ENCODE data around the gene PTPRA.
"Not testable (repeated sequence)": the region's sequence is repeated elsewhere in the genome, so short reads cannot be mapped to it uniquely, and the experiment has no call there.

The PTPRA gene

DNA sequence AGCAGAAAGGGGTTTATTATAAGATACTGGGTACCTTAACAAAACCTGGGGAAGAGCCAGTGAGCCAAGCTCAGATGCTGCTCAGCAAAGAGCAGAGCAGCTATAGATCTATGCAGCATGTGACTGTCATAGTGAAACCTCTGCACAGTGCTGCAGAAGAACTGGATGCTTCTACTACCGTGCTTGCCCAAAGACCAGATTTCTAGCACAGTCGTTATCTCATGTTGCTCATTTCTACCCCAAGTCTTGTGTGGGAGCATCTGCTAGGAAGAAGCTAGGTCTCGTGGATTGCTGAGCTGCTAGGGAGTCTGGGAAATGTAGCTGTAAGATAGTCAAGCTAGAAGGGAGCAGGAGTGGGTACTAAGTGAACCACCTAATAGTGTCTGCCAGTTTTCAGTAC is 138.5 kb downstream of the PTPRA start:
- DNase-seq: no peak

- DNase-seq: no peak
These were observed 140.5 kb downstream of the PTPRA start for GRCh38 chr20:3013771-3014170.

- no peak for DNase-seq
These were observed 140.9 kb downstream of the PTPRA start for GRCh38 chr20:3014179-3014578.

DNA sequence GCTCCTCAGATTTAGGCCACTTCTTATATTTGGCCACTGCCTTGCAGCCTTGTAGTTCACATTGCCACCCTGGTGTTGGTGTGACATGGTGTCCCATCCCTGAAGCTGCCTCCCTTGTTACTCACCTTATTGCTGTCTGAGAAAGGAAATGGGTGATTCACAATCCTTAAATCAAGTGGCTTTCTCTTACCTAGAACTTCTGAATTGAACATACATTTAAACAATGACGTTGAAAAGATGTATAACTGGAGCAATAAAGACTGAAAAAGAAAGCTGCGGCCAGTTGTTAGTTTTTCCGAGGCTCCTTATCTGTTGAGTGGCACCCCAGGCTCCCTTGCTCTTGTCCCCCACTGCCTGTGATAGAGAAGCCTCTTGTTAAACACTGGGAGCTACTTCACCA is 141.4 kb downstream of the PTPRA start:
- no peak for DNase-seq

DNA sequence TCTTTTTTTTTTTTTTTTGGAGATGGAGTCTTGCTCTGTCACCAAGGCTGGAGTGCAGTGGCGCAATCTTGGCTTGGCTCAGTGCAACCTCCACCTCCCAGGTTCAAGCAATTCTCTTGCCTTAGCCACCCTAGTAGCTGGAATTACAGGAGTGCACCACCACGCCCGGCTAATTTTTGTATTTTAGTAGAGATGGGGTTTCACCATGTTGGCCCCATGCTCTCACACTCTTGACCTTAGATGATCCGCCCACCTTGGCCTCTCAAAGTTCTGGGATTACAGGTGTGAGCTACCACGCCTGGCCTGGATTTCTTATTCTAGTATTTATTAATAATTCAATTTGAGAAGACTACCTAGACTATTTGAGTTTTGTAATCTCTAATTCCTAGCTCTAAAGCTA is 142.0 kb downstream of the PTPRA start:
- DNase-seq: not testable (repeated sequence)

DNA sequence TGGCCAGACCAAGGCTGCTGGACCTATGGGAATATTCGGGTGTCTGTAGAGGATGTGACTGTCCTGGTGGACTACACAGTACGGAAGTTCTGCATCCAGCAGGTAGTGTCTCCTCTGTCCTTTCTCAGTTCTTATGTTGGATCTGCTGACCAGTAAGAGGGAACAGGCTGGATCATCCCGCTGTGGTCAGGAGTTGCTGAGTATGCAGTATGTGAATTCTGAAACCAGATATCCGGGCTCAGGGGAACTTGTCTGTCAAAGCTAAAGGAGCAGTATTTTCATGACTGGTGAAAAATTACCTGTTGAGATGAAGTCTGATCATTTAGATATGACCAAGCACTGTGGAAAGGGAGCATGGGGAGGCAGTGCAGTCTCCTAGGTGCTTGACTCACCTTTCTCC is 148.0 kb downstream of the PTPRA start:
- DNase-seq: no peak

GRCh38 chr20:3021777-3022176 is 148.5 kb downstream of the PTPRA start:
- no peak for DNase-seq

DNA sequence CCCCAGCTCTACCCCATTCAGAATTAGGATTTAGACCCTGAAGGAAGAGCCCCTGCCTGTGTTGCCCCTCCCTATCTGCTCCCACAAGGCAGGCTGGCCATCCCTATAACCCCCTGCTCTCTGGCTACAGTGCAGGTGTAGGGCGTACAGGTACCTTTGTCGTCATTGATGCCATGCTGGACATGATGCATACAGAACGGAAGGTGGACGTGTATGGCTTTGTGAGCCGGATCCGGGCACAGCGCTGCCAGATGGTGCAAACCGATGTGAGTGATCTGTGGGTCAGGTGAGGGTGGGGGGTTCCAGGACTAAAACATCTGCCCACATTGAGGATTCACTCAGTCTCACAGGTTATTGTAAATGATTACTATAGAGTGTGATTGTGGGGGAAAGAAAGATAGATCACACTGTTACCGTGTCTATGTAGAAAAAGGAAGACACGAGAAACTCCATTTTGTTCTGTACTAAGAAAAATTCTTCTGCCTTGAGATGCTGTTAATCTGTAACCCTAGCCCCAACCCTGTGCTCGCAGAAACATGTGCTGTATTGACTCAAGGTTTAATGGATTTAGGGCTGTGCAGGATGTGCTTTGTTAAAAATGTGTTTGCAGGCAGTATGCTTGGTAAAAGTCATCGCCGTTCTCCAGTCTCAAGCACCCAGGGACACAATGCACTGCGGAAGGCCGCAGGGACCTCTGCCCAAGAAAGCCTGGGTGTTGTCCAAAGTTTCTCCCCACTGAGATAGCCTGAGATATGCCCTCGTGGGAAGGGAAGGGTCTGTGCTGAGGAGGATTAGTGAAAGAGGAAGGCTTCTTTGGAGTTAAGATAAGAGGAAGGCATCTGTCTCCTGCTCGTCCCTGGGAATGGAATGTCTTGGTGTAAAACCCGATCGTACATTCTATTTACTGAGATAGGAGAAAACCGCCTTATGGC is 149.5 kb downstream of the PTPRA start:
- not testable (repeated sequence) for DNase-seq

DNA sequence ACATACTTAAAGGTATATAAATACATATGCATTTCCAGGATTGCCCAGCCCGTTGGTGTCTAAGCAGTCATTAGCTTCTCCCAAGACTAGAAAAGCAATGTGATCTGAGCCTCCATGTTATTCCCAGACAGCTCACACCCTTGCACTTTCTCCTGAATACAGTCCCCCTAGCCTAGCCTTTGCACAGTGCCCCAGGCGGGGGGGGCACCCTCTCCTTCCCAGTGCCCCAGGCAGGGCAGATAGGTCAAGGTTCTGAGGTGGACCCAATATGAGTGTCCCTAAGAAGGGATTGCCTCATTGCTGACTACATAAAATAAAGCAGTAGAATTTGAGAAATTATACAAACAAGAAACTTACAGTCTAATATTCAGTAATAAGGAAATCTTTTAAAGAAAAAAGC is 154.7 kb downstream of the PTPRA start:
- no peak for DNase-seq

DNA sequence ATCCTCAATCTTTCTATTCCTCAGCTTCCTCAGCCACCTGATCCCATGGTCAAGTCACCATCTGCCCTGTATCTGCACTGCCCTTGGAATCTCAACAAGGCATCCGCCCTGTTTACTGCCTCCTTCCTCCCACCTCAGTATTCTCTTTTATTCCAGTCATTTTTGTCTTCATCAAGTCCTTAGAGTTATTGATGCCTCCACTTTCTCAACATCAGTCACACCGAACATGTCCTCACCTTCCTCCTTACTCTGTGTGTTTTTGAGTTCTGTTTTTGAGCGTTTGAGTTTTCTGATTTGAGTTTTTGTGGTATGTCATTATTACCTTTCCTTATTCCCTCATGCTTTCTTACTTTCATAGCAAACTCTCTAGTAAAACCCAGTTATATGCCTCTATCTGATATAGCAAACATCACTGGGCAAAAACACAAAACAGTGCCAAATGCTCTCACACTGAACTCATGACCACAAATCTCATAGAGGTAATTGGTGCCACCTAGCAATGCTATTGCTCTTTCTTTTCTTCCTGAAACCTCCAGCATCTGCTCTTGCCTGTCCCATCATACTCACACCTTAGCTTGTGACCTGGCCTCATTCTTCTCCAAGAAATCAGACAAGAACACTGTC is 158.4 kb downstream of the PTPRA start:
- DNase-seq: no peak

GRCh38 chr20:3032624-3033023 is 159.3 kb downstream of the PTPRA start:
- no peak for DNase-seq

GRCh38 chr20:3037654-3038053 is 164.4 kb downstream of the PTPRA start:
- DNase-seq: no peak

GRCh38 chr20:3038454-3038853 is 165.2 kb downstream of the PTPRA start:
- DNase-seq: no peak

- DNase-seq: no peak
These were observed 166.1 kb downstream of the PTPRA start for GRCh38 chr20:3039426-3039825.

- DNase-seq: no peak
These were observed 166.8 kb downstream of the PTPRA start for GRCh38 chr20:3040086-3040485.

DNA sequence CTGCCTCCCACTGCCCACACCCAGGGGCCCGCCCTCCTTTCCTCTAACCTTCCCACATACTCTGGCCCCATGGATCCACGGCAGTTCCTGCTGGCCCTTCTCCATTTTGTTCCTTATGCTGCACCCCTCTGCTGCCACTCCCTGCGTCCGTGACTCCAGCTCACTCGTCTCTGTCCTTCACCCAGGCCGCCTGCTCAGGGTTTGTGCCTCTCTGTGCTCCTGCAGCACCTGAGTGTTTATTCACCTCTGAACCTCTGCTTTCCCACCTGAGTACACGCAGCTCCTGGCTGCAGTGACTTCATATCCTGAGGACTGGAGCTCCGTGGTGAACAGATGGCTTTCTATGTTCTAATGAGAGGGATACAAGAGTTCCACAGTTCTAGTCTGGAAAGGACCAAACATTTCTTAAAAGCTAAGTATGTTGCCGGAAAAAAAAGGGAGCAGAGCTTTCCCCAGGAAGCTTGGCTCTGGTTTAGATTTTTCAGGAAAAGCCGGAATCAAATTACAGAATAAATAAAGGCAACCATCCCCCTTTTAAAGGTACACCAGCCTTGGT is 168.7 kb downstream of the PTPRA start:
- DNase-seq: no peak

- DNase-seq: no peak
These were observed 169.3 kb downstream of the PTPRA start for GRCh38 chr20:3042625-3043024.

DNA sequence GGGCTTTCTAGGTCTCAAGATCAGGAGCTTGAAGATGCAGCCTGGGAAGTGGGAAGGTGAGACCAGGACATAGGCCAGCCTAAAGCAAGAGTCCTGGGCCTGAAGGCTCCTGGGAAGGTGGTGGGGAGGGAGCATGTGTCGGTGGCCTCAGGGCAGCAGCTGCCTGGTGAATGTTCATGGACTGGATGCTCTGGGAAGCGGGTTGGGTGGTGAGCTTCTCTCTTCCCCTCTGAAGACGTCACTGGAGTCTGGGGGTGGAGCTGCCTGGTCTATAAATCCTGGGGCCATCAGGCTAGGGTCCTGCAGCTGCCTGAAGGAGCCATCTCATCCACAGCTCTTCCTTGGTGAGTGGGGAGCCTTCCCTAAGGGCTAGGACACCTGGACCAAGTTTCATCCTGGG is 170.0 kb downstream of the PTPRA start, which contains the start of gene GNRH2:
Gene GNRH2 (plus strand): TSS at position 301 of the 400 bp plus-strand sequence. CDS start 793 bp downstream, outside the sequence.
- DNase-seq: no peak

GRCh38 chr20:3044336-3044965 is 171.2 kb downstream of the PTPRA start:
- no peak for DNase-seq

- peak; percentile 60 to 61 for DNase-seq
These were observed 171.9 kb downstream of the PTPRA start for GRCh38 chr20:3045042-3045815.

DNA sequence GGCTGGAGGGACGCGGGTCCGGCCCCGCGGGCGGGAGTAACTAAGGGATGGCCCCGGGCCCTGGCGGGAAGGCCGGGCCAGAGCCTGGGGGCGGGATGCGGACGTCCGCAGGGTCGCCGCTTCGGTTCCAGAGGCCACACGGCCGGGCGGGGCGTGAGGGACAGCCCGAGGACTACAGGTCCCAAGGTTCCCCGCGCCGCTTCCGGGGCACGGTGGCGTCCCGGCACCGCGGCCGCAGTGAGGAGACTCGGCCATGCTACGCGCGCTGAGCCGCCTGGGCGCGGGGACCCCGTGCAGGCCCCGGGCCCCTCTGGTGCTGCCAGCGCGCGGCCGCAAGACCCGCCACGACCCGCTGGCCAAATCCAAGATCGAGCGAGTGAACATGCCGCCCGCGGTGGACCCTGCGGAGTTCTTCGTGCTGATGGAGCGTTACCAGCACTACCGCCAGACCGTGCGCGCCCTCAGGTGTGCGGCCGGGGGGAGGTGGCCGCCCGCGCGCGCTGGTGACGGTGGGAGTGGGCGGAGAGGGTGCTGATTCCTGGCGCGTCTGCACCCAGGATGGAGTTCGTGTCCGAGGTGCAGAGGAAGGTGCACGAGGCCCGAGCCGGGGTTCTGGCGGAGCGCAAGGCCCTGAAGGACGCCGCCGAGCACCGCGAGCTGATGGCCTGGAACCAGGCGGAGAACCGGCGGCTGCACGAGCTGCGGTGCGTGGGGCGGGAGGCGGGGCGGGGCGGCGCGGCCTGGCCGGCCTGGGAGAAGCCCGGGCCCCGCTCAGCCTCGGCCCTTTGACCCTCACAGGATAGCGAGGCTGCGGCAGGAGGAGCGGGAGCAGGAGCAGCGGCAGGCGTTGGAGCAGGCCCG is 172.8 kb downstream of the PTPRA start, which contains the start of gene MRPS26:
Gene MRPS26 (plus strand): TSS at position 237 of the 861 bp plus-strand sequence. CDS start 17 bp downstream, at position 254.
- DNase-seq: peak; percentile 76 to 77
